GM08714 (cell line): ENCODE measurements around the gene CES2.

Source experiments
- H3K4me3 ChIP-seq: fragments of 200-500 bp; sonication (Bioruptor generic); 2 replicates; pipeline ENCODE4 v1.5.1; 2014; ENCODE audit warnings: mild to moderate bottlenecking, low read length, inconsistent platforms
- ZNF274 ChIP-seq: IDR thresholded peaks from 2 replicates; pipeline ENCODE4 v1.6.1; 2012; ENCODE audit warnings: mild to moderate bottlenecking, low read depth, low read length

The CES2 gene

DNA sequence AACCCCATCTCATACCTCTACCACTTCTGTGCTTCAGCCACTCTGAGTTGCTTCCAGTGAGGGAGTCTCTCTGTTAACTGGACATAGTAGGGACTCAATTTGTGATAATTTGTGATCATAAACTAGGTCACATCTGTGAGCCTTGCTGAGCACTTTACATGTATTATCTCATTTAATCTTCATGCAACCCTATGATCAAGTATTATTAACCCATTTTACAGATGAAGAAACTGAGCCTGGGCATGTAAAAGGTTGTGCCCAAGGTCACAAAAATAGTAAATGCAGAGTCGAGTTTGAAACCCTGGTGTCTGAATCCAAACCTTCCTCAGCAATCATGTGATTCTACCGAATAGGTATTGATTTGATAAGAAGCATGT is 36.4 kb upstream of the CES2 start:
- TF ChIP-seq ZNF274 = no peak
- H3K4me3 ChIP-seq = no peak overlapping the region

GRCh38 chr16:66899310-66899944 is 35.9 kb upstream of the CES2 start:
- no peak overlapping the region for H3K4me3 ChIP-seq

DNA sequence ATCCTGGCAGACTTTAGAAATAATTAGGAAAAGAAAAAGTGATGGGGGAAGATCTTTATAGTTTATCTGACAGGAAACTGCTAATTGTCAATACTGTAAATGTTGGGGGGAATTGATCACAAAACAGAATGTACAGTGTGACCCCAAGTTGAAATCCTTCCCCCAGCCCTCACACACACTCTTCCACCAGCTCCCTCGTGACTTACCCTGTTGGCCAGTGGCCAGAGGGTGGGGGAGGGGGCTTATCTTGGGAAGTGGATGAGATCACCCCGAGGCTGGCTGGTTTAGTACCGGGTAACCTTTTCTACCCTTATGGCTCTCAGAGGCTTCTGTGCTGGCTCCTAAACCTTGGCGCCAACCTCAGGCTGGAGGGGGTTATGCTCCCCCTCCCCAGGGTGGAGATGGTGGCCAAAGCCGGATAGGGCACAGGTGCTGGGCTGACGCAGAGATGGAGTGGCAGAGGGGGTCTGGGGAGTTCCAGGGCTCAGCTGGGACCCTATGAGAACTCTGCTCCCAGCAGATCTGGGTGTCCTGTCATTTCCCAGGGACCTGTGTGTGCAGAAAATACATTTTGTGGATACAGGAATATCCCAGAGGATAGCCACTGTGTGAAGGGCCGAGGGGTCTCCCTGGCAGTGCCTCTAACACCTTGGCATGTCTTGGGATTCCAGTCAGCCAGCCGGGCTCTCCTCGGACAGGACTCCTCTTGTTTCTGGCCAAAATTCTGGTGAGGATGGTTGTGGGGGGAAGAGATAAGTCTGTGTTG is 35.2 kb upstream of the CES2 start:
- no peak for TF ChIP-seq ZNF274
- no peak overlapping the region for H3K4me3 ChIP-seq

More at GRCh38 chr16:66899310-66899944, 35.9 kb upstream of the CES2 start:
- TF ChIP-seq ZNF274 = no peak

DNA sequence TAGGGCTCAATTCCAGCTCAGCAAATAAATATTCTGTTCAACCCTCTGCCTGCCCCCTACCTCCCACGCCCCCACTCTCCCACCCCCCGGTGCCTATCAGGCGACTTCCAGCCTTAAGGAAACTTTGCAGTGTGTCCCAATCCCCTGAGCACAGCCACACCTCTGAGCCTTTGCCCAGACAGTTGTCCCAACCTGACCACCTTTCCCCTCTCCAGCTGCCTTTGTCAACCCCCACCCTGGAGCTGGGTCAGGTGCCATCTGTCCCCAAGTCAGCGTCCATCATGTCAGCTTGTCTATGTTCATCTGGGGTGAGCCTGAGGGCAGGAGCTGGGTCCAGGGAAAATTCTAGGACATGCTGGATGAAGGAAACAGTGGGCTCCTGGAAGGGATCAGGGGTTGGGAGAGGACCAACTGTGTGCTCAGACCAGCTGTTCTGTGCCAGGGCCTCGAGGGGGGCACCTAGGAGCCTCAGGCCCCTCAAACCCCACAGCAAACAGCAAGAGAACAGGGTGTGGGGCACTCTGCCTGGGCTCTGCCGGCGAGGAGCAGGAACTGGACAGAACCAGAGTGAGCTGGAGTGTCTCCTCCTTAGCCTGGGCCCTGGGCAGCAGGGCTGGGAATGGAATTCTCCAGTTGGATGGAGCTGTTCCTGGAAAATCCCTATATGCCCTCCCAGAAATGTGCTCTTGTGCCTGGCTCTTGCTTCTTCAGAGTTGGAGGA is 34.4 kb upstream of the CES2 start:
- H3K4me3 ChIP-seq = no peak overlapping the region

GRCh38 chr16:66901626-66902025 is 33.7 kb upstream of the CES2 start:
- H3K4me3 ChIP-seq = no peak overlapping the region
- no peak for TF ChIP-seq ZNF274

More for the DNA sequence above, 34.4 kb upstream of the CES2 start:
- no peak for TF ChIP-seq ZNF274

DNA sequence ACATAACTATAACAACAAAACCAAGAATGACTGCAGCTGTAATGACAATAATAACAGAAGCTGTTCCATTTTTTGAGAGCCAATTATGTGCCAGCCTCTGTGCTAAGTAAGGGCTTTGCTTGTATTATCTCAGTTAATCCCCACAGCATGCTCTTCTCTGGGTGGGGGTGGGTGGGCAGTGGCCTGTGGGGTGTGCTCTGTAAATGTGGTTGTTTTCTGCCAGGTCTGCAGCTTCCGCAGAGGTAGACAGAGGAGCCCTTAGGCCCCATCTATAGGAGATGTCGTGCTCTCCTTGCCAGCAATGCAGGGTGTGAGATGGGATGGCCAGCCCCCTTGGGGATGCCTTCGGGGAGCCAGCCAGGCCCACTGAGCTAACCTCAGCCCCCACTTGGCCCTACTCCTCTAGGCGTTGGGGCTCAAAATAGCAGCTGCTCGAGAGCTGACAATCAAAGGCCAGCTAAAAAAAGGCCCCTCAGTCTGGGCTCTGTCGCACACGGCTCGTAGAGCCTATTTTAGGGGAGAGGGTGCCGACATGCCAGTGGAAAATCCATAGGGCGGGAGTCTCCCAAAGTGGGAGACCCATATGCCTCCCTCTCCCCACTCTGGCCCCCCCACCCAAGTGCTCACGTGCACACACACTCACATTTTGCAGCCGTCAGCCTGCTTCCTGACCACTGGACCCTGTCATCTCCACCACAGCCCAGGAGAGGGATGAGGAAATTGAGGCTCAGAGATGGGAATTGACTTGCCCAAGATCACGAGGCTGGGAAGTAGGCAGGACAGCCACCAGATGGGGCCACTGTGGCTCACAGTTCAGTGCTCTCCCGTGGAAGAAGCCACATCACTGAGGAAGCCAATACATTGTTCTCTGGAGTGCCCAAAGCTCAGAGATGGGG is 32.4 kb upstream of the CES2 start:
- no peak for TF ChIP-seq ZNF274
- H3K4me3 ChIP-seq = no peak overlapping the region

DNA sequence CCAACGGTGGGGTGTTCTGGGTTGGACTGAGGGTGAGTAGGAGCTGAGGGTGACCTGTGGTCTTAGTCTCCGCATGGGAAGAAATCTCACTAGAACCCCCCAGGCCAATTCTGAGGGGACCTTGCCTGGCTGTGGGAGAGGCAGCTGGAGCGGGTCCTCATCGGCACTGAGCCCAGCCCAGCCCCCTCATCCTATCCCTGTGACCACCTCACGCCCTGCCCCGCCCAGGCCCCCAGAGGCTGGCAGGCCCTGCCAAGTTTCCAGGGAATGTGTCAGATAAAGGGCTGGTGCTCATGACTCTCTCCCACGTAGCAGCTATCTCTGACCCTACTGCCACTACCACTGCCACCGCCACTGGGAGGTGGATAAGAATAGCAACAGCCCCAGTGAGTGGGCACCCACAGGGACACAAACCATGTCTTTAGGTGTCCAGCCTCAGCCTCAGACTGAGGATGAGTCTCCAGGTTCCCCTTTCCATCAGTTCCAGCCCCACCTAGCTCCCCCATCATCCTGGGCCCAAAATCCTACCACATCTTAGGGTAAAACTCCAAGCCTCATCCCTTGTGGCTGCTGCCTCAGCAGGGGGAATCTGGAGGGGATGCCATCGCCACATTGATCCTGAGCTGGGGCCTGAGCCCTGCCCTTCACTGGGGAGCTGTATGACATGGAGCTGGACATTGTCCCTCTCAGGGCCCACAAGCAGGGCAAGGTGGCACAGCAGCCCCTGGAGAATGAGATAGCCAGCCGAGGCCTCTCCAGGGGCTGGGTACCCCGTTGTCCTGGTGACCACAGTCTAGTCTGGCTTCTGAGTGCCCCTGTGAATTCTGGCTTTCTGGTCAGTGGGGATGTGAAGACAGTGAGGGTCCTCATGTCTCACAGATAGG is 31.5 kb upstream of the CES2 start:
- no peak for TF ChIP-seq ZNF274
- H3K4me3 ChIP-seq = no peak overlapping the region

- no peak overlapping the region for H3K4me3 ChIP-seq
- no peak for TF ChIP-seq ZNF274
These were observed 30.9 kb upstream of the CES2 start for GRCh38 chr16:66904428-66904845.

GRCh38 chr16:66904846-66905632 is 30.3 kb upstream of the CES2 start:
- no peak for TF ChIP-seq ZNF274

DNA sequence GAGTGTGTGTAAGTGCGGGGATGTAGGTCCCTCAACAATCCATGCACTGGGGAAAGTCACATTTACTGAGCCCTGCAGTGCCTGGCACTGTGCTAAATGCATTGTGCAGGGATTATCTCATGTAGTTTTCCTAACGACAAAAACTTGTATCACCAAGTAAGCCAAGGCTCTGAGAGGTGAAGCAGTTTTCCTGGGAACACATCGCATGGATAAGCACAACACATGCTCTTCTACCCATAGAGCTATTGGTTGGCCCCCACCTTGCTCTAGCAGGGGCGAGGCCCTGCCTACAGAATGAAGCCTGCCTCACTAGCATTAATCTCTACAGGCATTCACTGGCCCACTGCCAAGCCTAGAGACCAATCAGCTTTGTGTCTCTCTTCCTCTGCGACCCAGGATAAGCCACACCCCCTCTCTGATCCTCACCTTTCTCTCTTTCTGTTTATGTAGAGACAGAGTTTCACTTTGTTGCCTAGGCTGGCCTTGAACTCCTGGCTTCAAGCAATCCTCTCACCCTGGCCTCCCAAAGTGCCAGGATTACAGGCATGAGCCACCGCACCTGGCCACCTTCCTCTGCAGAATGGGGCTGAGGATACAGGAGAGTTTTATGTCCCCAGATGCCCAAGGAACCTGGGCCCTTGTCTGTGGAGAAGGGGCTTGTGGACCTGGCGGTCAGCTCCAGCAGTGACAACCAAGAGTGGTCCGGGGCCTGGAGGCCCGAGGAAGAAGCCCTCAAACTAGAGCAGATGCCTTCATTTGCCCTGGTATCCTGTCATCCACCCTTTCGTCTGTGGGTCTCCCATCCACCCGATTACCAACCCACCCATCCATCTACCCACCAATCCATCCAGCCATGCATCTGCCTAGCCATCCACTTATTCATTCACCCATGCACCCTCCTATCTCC is 29.4 kb upstream of the CES2 start:
- TF ChIP-seq ZNF274 = no peak
- H3K4me3 ChIP-seq = no peak overlapping the region

More at GRCh38 chr16:66904846-66905632, 30.3 kb upstream of the CES2 start:
- H3K4me3 ChIP-seq = no peak overlapping the region
